Body of pancreas (tissue), 4 donors: Measurements from ENCODE around the gene ST13. TPM values are rescaled to one million over a fixed set of nuclear protein-coding genes. Genes with fewer than 3 reads are reported as not detected.

ENCODE experiments used
- ATAC-seq: fragments of 150-250 bp; one replicate; pipeline ENCODE4 v1.9.1; 2016
- DNase-seq, 4 donors: peaks; one replicate each; pipeline ENCODE4 v3.0.0-alpha.2; 2019
- H3K27ac ChIP-seq, 4 donors: fragments of 200-600 bp; sonication (generic); 1 replicate in 3 of 4; 2 replicates in 1 of 4; pipeline versions ENCODE4 v1.5.1 to v1.6.1; 2016 to 2019; ENCODE audit warnings: mild to moderate bottlenecking in 1 of 4, mixed read lengths in 1 of 4, moderate library complexity in 1 of 4
- H3K27me3 ChIP-seq, 2 donors: fragments of 200-600 bp; sonication (generic); one replicate each; pipeline ENCODE4 v1.6.0; 2016; ENCODE audit warnings: mild to moderate bottlenecking in 1 of 2
- H3K36me3 ChIP-seq, 2 donors: fragments of 200-600 bp; sonication (generic); replicated peaks in 1 of 2; 2 replicates each; pipeline ENCODE4 v1.5.1; 2016; ENCODE audit warnings: low read depth in 2 of 2; ENCODE audit not compliant: insufficient read depth in 1 of 2
- H3K4me1 ChIP-seq: fragments of 200-600 bp; sonication (generic); one replicate; pipeline ENCODE4 v1.6.0; 2016
- H3K4me3 ChIP-seq, 2 donors: fragments of 200-600 bp; sonication (generic); 1 replicate in 1 of 2; 2 replicates in 1 of 2; pipeline ENCODE4 v1.5.1; 2016 to 2019
- H3K9me3 ChIP-seq, 3 donors: fragments of 200-600 bp; sonication (generic); 1 replicate in 2 of 3; 2 replicates in 1 of 3; pipeline ENCODE4 v1.5.1; 2016
- CTCF ChIP-seq, 7 experiments: fragments of 450-650 bp in 4 of 7; fragments of 200-600 bp in 3 of 7; sonication (generic) in 3 of 7; IDR thresholded peaks; one replicate each; pipeline ENCODE4 v1.5.1; 2016 to 2019; ENCODE audit warnings: antibody characterized with exemption in 7 of 7
- POLR2A ChIP-seq, 3 donors: fragments of 450-650 bp; IDR thresholded peaks; one replicate each; pipeline ENCODE4 v1.6.1; 2016; ENCODE audit warnings: antibody characterized with exemption in 3 of 3, mild to moderate bottlenecking in 2 of 3
- WGBS, 2 donors: methylation state at CpG; one replicate each; pipeline ENCODE4 v1.1.5; 2017; 5-methylcytosine and 5-hydroxymethylcytosine counted together
- intact Hi-C: fragments of 100-400 bp; cut with DNase I; formaldehyde crosslinking; loops from one replicate; pipeline ENCODE4 v1.15.1; 2023
- total RNA-seq, 2 donors: library from RNA; depleted of rRNA; stranded (reverse); fragments of >200 nt; gene quantifications; one replicate each; pipeline ENCODE4 v1.1.0, GENCODE V29; 2016

The ST13 gene
- total RNA-seq, 2 donors from 2014 or later, result 98.9 to 122 TPM

GRCh38 chr22:40890881-40891280 lies 34.4 kb upstream of the ST13 start:
- DNase-seq (no peak), ATAC-seq (no peak)
- no peaks in the 10 kb centered on the region for H3K4me1 ChIP-seq
- no peaks in the 10 kb centered on the region for H3K9me3 ChIP-seq
- intact Hi-C loops, result loop anchor here (10.0 kb wide), 1 partner anchor 206 kb away; no protein-coding TSS in a partner anchor
- H3K27me3 ChIP-seq, result no peaks in the 10 kb centered on the region
- no peak overlapping the region for H3K4me3 ChIP-seq
- H3K36me3 ChIP-seq, result peaks cover 5 to 6% of the 10 kb centered on the region in 2 donors
- TF ChIP-seq POLR2A (IDR thresholded peaks at IDR 0.05) (no peak), CTCF (IDR thresholded peaks at IDR 0.05) (no peak)
- H3K27ac ChIP-seq, result no peak overlapping the region
- 86 to 90% methylated on average over 3 of the region's 3 CpGs for WGBS, 2 donors

DNA sequence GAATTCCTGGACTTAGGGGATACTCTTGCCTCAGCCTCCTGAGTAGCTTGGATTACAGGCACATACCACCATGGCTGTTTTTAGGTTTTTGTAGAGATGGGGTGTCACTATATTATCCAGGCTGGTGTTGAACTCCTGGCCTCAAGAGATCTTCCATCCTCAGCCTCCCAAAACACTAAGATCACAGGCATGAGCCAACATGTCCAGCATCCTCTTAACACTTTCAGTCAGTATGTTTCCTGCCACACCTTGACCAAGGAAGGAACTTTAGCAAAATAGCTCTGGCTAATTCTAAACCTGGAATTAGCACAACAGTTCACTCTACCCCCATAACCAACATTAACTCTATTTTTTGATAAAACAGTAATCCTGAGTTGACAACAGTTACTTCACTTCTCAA lies 32.7 kb upstream of the ST13 start:
- H3K9me3 ChIP-seq, result no peaks in the 10 kb centered on the region
- no peak for TF ChIP-seq POLR2A (IDR thresholded peaks at IDR 0.05)
- TF ChIP-seq CTCF (IDR thresholded peaks at IDR 0.05), result no peak
- H3K27me3 ChIP-seq, result no peaks in the 10 kb centered on the region
- no peak overlapping the region for H3K27ac ChIP-seq
- no peak overlapping the region for H3K4me3 ChIP-seq
- peaks cover 7% of the 10 kb centered on the region in 2 donors for H3K36me3 ChIP-seq
- DNase-seq (no peak), ATAC-seq (no peak)
- intact Hi-C loops, result no loop called here
- no peaks in the 10 kb centered on the region for H3K4me1 ChIP-seq

- Histone ChIP-seq H3K27me3 (no peaks in the 10 kb centered on the region), H3K36me3 (no peaks in the 10 kb centered on the region), H3K4me1 (peaks cover 12% of the 10 kb centered on the region), H3K4me3 (no peak overlapping the region), H3K27ac (peak overlapping the region in 3 of 4 donors; percentile 45 to 80 (median 57)), H3K9me3 (no peaks in the 10 kb centered on the region)
- WGBS, 2 donors, result 25 to 39% methylated on average over 2 of the region's 2 CpGs
- TF ChIP-seq CTCF (IDR thresholded peaks at IDR 0.05) (no peak), POLR2A (IDR thresholded peaks at IDR 0.05) (no peak)
- DNase-seq, result peak in 2 of 4 donors; percentile 29 to 35
- ATAC-seq, result peak; percentile 79
- intact Hi-C loops, result no loop called here
Measured at GRCh38 chr22:40878922-40879321, 22.5 kb upstream of the ST13 start.

DNA sequence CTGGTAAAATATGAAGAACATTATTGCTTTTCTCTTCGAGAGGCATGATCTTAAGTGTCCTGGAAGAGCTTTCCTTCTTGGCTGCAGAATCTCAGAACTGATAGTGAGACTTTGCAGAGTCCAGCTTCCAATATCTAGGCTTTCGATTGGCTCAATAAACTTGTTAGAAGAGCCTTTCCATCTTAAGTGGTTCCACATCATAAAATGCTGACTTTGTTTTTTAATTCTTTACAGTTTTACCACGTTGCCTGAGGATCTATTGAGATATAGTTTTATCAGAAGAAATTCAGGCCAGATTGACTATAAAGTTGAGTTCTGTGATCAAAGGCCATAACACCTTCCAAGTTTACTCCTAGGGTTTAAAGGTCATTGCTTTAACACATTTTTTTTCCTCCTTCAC lies 21.0 kb upstream of the ST13 start:
- Histone ChIP-seq H3K27me3 (no peaks in the 10 kb centered on the region), H3K36me3 (no peaks in the 10 kb centered on the region), H3K4me1 (peaks cover 12% of the 10 kb centered on the region), H3K4me3 (no peak overlapping the region), H3K9me3 (no peaks in the 10 kb centered on the region), H3K27ac (peak overlapping the region in 3 of 4 donors; percentile 27 to 80 (median 45))
- DNase-seq, result no peak
- ATAC-seq, result no peak
- WGBS, 2 donors, result 25 to 42% methylated on average over 3 of the region's 3 CpGs
- TF ChIP-seq CTCF (IDR thresholded peaks at IDR 0.05) (no peak), POLR2A (IDR thresholded peaks at IDR 0.05) (no peak)
- intact Hi-C loops, result no loop called here

GRCh38 chr22:40876907-40877306 lies 20.5 kb upstream of the ST13 start:
- Histone ChIP-seq H3K27ac (peak overlapping the region in 2 of 4 donors; percentile 27 to 80), H3K27me3 (no peaks in the 10 kb centered on the region), H3K9me3 (no peaks in the 10 kb centered on the region), H3K4me1 (peaks cover 12% of the 10 kb centered on the region), H3K36me3 (no peaks in the 10 kb centered on the region), H3K4me3 (no peak overlapping the region)
- ATAC-seq (no peak), DNase-seq (no peak)
- WGBS, 2 donors, result 28 to 52% methylated on average over 1 of the region's 1 CpG
- intact Hi-C loops, result no loop called here
- TF ChIP-seq POLR2A (IDR thresholded peaks at IDR 0.05), result no peak
- no peak for TF ChIP-seq CTCF (IDR thresholded peaks at IDR 0.05)
